GM21381 (cell line): ENCODE data around the gene KRT79.

Experiments used
- ATAC-seq: cut with Tn5 transposase; IDR thresholded peaks from one replicate; pipeline ENCODE4 v1.9.1; 2021; ENCODE audit warnings: mild to moderate bottlenecking, moderate library complexity; ENCODE audit not compliant: unreplicated experiment

The KRT79 gene

DNA sequence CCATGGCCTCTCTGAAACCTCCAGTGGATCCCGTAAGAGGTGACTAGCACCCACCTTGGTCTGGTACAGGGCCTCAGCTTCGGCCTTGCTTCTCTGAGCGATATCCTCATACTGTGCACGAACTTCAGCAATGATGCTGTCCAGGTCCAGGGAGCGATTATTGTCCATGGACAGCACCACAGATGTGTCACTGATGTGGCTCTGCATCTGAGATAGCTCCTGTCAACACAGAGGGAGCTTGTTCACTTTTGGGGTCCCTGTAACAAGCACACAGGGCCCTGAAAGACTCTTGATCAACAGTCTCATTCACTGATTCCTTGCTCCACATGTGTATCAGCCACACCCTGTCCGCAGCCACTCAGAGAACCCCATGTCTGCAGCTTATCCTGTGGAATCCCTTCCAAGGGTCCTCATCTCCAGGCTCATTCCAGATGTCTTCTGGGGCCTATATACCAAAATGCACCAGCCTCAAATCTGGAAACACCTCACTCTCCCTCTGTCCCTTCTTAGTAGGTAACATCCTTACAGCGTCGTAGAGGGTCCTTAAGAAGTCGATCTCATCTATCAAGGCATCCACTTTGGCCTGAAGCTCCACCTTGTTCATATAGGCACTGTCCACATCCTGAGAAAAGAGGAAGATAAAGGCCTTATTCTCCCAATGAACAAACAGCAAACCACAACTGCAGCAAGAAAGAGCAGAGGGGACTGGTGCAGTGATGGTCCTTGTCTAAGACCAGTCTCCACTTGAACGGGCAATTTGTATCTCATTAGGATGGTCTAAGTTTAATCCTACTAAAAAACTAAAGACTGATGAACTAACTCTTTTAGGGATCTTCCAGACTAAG, 41.7 kb downstream of the KRT79 start:
- no peak for ATAC-seq

DNA sequence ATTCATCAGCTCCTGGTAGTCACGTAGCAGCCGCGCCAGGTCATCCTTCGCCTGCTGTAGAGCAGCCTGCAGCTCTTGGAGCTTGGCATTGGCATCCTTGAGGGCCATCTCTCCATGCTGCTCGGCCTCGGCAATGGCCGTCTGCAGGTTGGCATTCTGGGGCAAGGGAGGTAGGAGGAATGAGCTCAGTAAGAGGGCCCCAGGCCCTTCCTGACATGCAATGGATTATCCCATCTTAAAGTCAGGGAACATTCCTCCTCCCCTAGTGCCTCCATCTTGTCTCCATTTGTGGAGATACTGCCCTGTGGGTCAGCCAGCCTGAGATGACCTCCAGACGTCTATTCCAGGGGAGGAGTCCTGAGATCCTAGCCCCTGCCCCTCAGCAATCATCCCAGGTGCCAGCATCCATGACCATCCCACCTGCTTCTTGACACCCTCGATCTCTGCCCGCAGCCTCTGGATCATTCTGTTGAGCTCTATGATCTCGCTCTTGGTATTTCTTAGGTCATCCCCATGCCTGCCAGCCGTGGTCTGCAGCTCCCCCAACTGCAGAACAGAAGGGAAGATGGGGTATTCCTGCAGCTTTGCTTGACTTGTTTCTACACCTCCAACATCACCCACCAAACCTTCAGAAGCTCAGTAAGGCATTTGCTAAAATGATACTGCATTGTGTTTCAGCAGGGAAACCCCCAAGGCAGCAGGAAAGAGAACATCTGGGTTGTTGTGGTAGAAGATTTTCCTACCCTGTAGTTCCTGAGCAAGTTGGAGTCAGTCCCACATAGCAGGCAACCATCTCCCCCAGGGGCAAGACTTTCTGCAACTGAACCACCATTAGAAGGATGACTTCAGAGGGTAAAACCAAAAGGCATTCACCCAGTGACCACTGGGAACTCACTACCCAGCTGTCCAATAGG, 42.6 kb downstream of the KRT79 start:
- no peak for ATAC-seq

DNA sequence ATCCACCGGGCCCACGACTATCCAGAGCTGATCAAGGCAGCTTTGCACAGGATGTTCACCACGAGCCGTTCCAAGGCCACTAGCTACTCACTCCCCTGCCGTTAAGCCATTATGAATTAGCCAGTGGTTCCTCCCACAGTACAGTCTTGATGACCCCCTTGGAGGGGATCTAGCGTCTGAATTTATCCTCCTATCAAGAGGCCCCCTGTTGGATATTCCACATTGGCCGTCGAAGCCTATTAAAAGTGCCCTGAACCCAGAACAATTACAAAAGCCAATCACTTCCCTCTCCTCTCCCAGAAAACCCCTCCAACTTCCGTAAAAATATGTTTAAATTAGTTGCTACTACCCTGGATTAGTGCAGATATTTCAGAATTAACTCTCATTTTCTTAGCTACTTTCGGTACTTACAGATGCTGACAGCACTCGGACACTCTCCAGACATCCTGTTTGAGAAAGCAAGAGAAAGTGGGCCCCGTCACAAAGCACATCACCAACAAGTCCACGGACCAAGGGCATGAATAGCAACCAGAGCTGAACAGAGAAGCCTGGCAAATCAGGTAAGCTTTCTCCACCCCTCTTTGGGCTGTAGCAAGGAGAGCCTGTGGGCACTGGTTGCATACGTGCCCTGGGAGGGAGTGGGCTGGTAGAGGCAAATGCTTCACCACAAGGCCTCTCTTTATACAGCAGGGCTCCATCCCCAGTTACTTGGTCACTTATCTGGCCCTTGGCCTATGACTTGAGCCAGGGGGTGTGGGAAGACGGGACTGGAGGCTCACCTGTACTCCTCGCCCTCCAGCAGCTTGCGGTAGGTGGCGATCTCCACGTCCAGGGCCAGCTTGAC, 43.5 kb downstream of the KRT79 start:
- no peak for ATAC-seq

DNA sequence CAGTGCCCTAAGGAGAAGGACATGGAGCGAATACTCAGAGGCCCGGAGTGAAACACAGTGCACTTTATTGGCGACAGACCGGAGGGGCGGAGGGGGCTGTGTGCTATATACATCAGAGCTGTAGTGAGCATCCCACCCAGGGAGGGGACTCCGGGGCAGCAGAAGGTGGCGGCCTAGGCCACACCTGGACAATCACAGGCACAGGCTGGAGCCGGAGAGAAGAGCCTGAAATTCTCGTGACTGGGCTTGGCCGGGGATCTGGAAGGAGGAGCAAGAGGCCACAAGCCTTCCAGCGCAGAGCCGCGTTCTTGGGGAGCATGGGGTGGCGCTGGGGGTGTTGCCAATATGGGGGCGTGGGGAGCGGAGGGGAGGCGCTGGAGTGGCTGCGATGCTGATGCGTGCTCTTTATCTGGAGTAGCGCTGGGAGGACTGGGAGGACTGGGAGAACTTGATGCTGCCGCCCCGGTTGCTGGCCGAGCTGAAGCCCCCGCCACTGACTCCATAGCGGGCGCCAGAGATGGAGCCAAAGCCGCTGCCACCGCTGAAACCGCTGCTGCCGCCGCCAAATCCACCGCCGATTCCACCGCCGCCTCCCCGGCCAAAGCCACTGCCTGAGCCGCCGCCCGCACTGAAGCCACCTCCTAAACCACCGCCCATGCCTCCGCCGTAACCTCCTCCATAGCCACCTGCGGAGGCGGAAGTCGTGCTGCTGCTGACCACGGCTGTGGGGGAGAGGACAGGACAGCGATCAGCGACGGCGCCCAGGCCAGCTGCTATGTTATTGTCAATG, 44.3 kb downstream of the KRT79 start:
- ATAC-seq = no peak

DNA sequence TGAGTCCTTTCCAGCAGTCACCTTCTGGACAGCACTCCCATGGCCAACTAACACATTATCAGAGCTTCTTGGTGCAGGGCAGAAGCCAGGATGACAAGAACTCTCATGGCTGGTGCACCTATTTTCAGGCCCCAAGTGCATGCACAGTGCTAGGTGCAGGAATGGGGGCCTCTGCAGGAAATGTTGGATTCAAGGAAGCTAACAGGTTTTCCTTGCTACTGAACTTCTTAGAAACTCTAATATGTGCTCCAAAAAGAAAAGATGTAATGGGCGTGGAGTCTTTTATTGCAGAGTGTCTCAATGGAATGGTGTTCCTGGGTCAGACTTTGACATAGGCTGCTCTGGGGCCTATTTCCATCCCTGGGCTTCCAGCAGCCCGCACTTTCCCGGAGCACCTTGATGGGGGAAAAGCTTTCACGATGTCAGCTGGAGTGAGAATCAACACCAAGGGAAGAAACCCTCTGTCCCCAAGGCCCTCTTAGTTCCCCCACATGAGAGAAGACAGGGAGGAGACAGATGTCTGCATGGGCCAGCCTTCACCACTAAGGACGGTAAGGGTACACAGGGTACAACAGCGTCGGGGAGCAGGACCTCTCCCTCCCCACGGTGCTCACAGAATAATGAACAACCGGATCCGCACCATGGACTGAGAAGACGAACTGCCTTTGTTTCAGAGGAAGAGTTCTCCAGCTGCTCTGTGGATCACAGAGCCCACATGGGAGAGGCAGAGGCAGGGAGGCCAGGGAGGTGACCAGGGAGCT, 45.1 kb downstream of the KRT79 start:
- ATAC-seq = no peak

DNA sequence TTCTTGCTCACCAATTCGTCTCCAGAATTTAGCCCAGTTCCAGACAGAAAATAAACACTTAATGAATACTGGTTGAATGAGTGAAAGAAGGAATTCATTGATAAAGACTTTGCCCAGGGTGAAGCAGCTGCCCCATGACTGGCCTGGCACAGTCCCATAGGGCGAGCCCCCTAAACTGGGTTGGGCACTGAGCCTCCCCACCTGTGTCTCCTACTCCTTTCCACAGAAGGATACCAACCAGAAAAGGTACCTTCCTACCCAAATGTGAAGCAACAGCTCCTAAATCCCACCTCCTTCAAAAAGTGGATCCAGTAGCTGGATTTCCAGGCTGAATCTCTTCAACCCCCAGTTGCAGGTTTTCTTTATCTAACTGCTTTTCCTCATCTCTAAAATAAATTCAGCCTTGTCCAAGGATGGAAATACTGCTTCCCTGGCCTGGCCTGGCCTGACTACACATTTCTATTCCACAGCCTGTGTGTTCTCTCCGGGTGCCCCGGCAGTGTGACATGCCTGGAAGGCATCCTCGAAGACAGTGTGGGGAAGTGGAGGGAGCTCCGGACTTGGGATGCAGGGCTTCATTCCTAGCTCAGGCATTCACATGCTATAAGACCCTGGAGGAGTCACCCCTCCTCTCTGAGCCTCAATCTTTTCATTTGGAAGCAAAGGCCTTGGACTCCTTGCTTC, 45.8 kb downstream of the KRT79 start:
- ATAC-seq = no peak

DNA sequence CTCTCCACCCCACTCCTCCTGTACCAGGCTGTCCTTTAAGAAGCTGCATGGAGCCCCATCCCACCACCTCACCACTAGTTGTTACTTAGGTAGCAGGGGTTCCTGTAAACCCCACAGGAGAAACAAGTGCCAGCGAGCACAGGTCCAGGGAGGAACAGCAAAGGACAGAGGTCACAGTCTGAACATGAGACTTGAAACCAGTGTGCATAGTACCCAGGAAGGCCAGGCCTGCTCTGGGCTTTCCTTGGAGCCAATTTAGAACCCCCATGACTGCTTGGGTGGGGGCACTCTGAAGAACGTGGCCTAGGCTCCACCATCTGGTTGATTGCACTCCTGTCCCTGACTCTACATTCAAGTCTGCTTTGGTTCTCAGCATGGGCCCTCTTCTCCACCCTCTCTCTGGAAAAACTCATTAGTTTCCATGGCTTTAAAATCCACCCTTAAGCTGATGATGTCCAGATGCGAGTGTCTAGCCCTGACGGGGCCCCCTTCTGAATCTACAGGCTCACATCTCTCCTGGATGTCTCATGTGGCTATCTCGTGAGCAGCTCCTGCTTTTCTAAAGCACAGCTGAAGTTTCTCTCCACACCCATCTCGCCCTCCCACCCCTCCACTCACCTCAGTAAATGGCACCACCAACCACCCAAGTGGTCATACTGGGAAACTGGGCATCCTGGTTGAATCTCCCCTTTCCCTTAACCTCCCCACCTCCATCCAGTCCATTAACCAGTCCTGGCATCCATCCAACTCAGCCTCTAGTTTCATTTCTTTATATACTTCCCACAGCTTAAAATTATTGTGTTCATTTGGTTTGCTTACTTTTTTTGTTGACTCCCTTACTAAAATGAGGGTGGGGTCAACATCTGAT, 46.6 kb downstream of the KRT79 start:
- no peak for ATAC-seq

DNA sequence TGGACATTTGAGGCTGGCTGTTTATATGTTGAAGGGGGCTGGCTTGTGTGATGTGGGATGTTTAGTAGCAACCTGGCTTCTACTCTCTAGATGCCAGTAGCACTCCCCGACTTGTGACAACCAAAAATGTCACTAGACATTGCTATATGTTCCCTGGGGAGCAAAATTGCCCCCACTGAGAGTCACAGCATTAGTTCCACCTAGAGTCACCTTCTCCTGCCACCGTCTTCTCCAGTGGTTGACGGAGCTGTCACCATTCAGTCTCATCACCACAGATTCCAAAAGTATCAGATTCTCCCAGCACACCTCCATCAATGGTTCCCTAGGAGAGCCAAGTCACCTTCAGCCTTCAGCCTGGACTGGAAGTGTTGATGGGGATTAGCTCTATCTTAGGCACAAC, 49.2 kb downstream of the KRT79 start:
- ATAC-seq = no peak

DNA sequence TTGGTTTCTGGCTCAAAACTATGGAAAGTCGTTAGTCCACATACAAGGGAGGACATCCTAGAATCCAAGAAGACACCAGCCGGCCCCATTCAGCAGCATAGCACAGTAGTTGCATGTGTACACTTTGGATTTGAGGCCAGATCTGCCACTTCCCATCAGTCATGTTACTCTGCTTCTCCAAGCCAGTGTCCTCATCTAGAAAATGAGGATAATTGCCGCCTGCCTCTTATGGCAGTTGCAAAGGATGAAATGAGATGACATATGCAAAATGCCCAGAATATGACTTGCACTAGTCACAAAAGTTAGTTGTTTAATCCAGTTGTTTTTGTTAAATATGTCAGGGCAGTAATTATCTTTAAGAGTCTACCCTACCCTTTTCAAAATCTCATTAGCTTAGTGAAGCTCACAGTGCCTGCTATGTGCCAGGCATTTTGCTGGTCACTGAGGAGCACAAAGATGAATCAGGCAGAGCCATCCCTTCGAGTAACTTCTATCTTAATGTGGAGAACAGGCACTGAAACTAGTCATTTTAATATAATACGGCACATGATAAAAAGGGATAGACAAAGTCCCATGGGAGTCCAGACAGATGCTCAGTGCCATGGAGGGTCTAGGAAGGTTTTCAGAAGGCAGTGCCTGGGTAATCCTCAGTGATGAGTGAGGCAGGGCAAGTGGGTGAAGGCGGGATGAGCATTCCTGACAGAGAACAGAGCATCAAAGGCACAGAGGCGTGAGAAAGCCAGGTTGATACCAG, 50.4 kb downstream of the KRT79 start:
- no peak for ATAC-seq

DNA sequence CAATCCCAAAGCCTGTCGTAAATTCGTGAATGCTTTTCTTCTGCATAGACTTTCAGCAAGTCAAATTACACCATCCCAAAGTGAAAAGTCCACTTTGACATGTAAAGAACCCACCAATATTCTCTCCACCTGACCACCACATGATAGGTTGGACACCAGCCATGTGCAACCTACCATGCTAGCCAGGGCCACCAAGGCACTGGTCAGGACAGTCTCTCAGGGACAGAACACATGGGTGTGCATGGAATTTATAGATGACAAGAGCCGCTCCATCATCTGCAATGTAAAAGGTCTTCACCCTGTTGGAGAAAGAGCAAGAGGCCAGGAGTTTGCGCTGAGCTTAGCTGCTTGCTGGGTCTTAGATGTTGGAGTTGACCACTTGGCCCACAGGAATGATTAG, 51.6 kb downstream of the KRT79 start:
- no peak for ATAC-seq

DNA sequence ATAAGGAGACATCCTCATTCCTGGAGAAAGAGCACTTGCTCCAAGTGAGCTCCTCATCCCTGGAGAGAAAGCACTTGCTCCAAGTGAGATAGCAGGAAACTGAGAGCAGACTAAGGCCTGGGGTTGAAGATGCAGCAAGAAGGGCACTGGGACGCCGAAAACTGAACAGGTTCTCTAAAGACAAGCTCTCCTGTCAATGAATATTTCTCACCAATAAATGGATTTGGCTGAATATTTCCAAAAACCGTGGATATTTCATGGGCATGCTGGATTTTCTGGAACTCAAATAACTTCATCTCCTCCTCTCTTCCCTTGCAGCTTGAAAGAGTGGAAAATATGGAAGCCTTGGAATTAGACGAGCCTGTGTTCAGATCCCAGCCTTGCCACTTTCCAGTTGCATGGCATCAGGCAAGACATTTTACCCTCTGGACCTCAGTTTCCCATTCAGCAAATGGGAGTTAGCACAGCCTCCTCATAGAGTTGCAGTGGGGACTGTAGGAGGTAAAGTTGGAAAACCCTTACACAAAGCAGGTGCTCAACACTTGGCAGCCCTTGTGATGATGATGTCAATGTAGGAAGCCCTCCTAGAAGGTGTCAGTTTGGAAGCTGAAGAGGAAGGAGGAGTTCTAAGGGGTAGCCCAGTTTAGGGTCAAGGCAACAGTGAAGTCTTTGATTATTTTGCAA, 52.6 kb downstream of the KRT79 start:
- no peak for ATAC-seq

DNA sequence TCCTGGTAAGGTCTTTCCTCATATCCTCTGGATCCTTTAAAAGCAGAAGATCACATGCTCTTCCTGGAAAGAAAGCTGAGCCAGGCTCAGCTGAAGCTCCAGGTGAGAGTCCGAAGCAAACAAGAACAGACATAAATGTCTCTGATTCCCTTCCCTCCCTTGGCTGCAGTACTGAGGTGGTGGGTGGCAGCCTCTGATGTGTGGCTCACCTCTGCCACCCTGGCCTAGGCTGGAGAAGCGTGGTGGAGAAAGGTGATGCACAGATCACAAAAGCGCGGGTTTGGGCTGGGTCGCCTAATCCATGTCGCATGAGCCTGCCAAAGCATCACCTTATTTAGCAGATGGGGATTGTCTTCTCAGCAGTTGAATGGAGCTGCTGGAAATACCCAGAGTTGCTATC, 54.2 kb downstream of the KRT79 start:
- no peak for ATAC-seq

DNA sequence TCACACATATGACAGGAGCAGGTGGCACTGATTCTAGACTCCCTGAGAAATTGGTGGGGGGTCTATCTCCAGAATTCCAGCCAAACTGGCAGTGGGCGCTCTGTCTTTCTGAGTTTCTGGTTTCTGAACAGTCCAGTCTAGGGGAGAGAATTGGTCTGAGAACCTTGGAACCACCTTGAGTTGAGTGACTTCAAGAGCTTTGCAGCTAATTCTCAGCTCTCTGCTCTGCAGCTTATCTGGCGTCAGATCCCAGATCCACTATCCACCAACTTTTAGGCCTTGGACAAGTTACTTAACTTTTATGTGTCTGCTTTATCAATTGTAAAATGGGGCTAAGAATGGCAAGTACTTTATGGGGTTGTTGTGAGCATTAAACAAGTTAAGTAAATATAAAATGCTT, 55.3 kb downstream of the KRT79 start:
- ATAC-seq = no peak

DNA sequence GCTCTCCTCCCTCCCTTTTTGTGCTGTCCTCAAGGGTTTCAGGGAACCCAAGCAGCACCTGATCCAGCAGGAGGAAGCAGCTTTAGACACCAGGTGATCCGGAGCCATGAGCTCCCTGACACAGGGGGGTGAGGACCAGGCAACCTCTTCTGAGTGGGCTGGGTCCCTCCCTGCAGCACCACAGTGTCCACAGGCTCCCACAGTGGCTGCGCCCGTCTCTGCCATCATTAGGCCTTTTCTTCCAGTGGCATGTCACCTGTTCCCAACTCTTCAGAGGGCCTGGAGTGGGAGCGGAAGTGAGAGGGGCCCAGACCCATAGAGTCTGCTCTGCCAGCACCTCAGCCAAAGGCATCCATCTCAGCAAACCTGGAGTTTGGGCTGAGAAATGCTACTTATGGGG, 56.5 kb downstream of the KRT79 start:
- ATAC-seq = no peak

DNA sequence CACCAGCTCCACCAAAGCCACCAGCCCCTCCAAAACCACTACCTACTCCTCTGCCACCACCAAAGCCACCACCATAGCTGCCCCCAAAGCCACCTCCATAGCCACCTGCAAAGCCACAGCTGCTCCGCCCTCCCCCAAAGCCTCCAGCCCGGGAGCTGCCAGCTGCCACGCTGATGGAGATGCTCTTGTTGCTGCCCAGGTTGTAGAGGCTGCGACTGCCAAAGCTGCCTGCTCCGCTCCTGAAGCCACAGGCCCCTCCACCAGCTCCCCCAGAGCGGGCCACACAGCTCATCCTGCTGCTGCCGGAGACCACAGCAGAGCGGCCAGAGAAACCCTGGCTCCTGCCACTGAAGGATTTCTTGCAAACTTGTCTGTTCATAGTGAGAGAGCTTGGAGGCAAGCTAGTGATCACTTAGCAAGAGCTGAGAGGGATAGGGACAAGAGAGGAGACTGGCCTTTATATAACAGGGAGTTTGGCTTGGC, 57.2 kb downstream of the KRT79 start, which contains the start of gene KRT76:
Gene KRT76, minus strand, starts transcription at position 433 of the 483 bp plus-strand sequence. Its CDS starts 54 bp downstream, at position 379.
- ATAC-seq = no peak

DNA sequence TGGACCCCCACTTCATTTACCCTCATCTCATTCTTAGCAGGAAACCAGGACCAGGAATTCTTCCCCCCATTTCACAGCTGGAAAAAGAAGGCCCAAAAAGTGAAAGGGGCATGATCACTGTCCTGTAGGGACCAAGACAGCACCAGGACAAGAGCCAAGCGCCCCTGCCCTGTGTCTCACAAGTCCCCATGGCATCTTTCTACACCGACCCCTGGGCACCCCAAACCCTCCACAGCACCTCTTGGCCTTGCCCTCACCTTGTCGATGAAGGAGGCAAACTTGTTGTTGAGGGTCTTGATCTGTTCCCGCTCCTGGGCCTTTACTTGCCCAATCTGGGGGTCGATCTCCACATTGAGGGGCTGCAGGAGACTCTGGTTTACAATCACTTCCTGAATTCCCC, 57.7 kb downstream of the KRT79 start:
- no peak for ATAC-seq
